Measurements from ENCODE around the gene CEP170B. TPM values are rescaled to one million over a fixed set of nuclear protein-coding genes. Genes with fewer than 3 reads are reported as not detected.
"Not testable (repeated sequence)": the region's sequence is repeated elsewhere in the genome, so short reads cannot be mapped to it uniquely, and the experiment has no call there.

CEP170B gene
- total RNA-seq, 1 donor from 2014 or later = 28.9 TPM

- TF ChIP-seq CTCF (conservative IDR thresholded peaks at IDR 0.05; ENCODE audit: low read depth, low read length) = no peak
- no peak overlapping the region for H3K4me3 ChIP-seq (ENCODE audit: low read depth, low read length)
- no peak for DNase-seq (ENCODE audit: low read depth)
Observed at GRCh38 chr14:104913435-104913834, 48.4 kb downstream of the CEP170B start.

- TF ChIP-seq CTCF (conservative IDR thresholded peaks at IDR 0.05; ENCODE audit: low read depth, low read length) = no peak
- no peak overlapping the region for H3K4me3 ChIP-seq (ENCODE audit: low read depth, low read length)
- no peak for DNase-seq (ENCODE audit: low read depth)
Observed at GRCh38 chr14:104917116-104917515, 52.0 kb downstream of the CEP170B start.

GRCh38 chr14:104917993-104918392, 52.9 kb downstream of the CEP170B start:
- TF ChIP-seq CTCF (conservative IDR thresholded peaks at IDR 0.05; ENCODE audit: low read depth, low read length) = no peak
- H3K4me3 ChIP-seq (ENCODE audit: low read depth, low read length) = no peak overlapping the region
- no peak for DNase-seq (ENCODE audit: low read depth)

GRCh38 chr14:104919152-104919992, 54.3 kb downstream of the CEP170B start:
- not testable (repeated sequence) for H3K4me3 ChIP-seq (ENCODE audit: low read depth, low read length); DNase-seq (ENCODE audit: low read depth)

- H3K4me3 ChIP-seq (ENCODE audit: low read depth, low read length) = no peak overlapping the region
- no peak for DNase-seq (ENCODE audit: low read depth)
- no peak for TF ChIP-seq CTCF (conservative IDR thresholded peaks at IDR 0.05; ENCODE audit: low read depth, low read length)
Observed at GRCh38 chr14:104919993-104920315, 54.9 kb downstream of the CEP170B start.

GRCh38 chr14:104923640-104924420, 58.8 kb downstream of the CEP170B start:
- TF ChIP-seq CTCF (conservative IDR thresholded peaks at IDR 0.05; ENCODE audit: low read depth, low read length) = no peak
- no peak for DNase-seq (ENCODE audit: low read depth)
- H3K4me3 ChIP-seq (ENCODE audit: low read depth, low read length) = no peak overlapping the region

- no peak for TF ChIP-seq CTCF (conservative IDR thresholded peaks at IDR 0.05; ENCODE audit: low read depth, low read length)
- no peak for DNase-seq (ENCODE audit: low read depth)
- no peak within 1 kb of the TSS for H3K4me3 ChIP-seq (ENCODE audit: low read depth, low read length)
Observed at GRCh38 chr14:104924421-104925213, 59.5 kb downstream of the CEP170B start, which contains the start of gene PLD4. TSS of gene PLD4 (plus strand) at chr14:104924879. CDS start at chr14:104927141, 2,262 bp downstream.

All from epithelial cell of proximal tubule (primary cell).